Caco-2 (cell line): ENCODE data around the gene LCOR. TPM values are rescaled to one million over a fixed set of nuclear protein-coding genes. Genes with fewer than 3 reads are reported as not detected.

ENCODE experiments used
- BruUV-seq: library from RNA; stranded (reverse); fragments of 400-500 nt; replicated peaks from 2 replicates; lab custom pipeline; 2021; lab: Mats Ljungman, UMichigan
- CTCF ChIA-PET: fragments of 300-600 bp; sonication (Branson Sonifier 250); formaldehyde crosslinking; loops from one replicate; lab custom pipeline; 2022; ENCODE audit warnings: antibody characterized with exemption; lab: Charles Lee
- POLR2A ChIA-PET: fragments of 300-600 bp; sonication (Branson Sonifier 250); formaldehyde crosslinking; loops from one replicate; lab custom pipeline; 2022; ENCODE audit warnings: antibody characterized with exemption; lab: Charles Lee
- DNase-seq, 2 experiments: peaks; one replicate each; pipeline versions ENCODE4 v3.0.0 to v3.0.0-alpha.2; 2020 to 2022
- H3K27me3 ChIP-seq: replicated peaks from 2 replicates; pipeline ENCODE4 v1.6.0; 2011; ENCODE audit warnings: low read length; ENCODE audit not compliant: control insufficient read depth, insufficient read depth
- H3K36me3 ChIP-seq: 2 replicates; pipeline ENCODE4 v1.5.1; 2011; ENCODE audit warnings: low read length; ENCODE audit not compliant: control insufficient read depth, insufficient read depth
- H3K4me1 ChIP-seq: fragments of 250-450 bp; sonication (Bioruptor Pico); 2 replicates; pipeline ENCODE4 v1.5.1; 2020; ENCODE audit warnings: mild to moderate bottlenecking
- H3K4me3 ChIP-seq: 2 replicates; pipeline ENCODE4 v1.5.1; 2011; ENCODE audit warnings: low read depth, mild to moderate bottlenecking, control low read depth, low read length
- H3K9me3 ChIP-seq: fragments of 250-450 bp; sonication (Bioruptor Pico); 2 replicates; pipeline ENCODE4 v1.5.1; 2020; ENCODE audit warnings: mild to moderate bottlenecking, moderate library complexity
- H3K27ac Mint-ChIP-seq: one replicate; pipeline ENCODE4 v1.8.0; 2022; ENCODE audit warnings: mixed read lengths; ENCODE audit not compliant: unreplicated experiment
- H3K27me3 Mint-ChIP-seq: one replicate; pipeline ENCODE4 v1.8.0; 2022; ENCODE audit warnings: mixed read lengths; ENCODE audit not compliant: insufficient read depth, unreplicated experiment
- H3K36me3 Mint-ChIP-seq: one replicate; pipeline ENCODE4 v1.8.0; 2022; ENCODE audit warnings: mild to moderate bottlenecking, mixed read lengths; ENCODE audit not compliant: insufficient read depth, unreplicated experiment
- H3K4me1 Mint-ChIP-seq: one replicate; pipeline ENCODE4 v1.8.0; 2022; ENCODE audit warnings: low read depth, mixed read lengths; ENCODE audit not compliant: unreplicated experiment
- H3K4me3 Mint-ChIP-seq: one replicate; pipeline ENCODE4 v1.8.0; 2022; ENCODE audit warnings: mild to moderate bottlenecking, moderate library complexity, mixed read lengths; ENCODE audit not compliant: unreplicated experiment
- H3K9me3 Mint-ChIP-seq: one replicate; pipeline ENCODE4 v1.8.0; 2022; ENCODE audit warnings: mixed read lengths; ENCODE audit not compliant: unreplicated experiment
- CTCF ChIP-seq, 2 experiments: fragments of 200-600 bp in 1 of 2; IDR thresholded peaks; 1 replicate in 1 of 2; 2 replicates in 1 of 2; pipeline versions ENCODE4 v1.5.1 to v1.8.0; 2011 to 2022; ENCODE audit warnings: antibody characterized with exemption in 1 of 2, control low read depth in 1 of 2, inconsistent platforms in 1 of 2, low read depth in 1 of 2, low read length in 1 of 2, mild to moderate bottlenecking in 1 of 2, moderate library complexity in 1 of 2; ENCODE audit not compliant: insufficient read depth in 1 of 2, severe bottlenecking in 1 of 2, unreplicated experiment in 1 of 2
- intact Hi-C: fragments of 100-400 bp; cut with micrococcal nuclease; formaldehyde crosslinking; loops from one replicate; pipeline ENCODE4 v1.10.0; 2022; ENCODE audit not compliant: unreplicated experiment
- total RNA-seq: library from RNA; stranded (reverse); gene quantifications from 2 replicates; pipeline ENCODE4 v1.2.3, GENCODE V29; 2022

Gene LCOR
- total RNA-seq, 1 experiment from 2014 or later, result 51.8 TPM

- no peaks in the 10 kb centered on the region for H3K27me3 ChIP-seq
- H3K27ac Mint-ChIP-seq, result no peak overlapping the region
- no peak for TF ChIP-seq CTCF (IDR thresholded peaks at IDR 0.05; ENCODE audit: insufficient read depth in 1 of 2, low read depth in 1 of 2, low read length in 1 of 2, severe bottlenecking in 1 of 2, unreplicated experiment in 1 of 2)
- no peaks in the 10 kb centered on the region for H3K27me3 Mint-ChIP-seq
- peaks cover 2% of the 10 kb centered on the region for H3K4me1 Mint-ChIP-seq
- POLR2A ChIA-PET, result no interaction called here
- H3K4me1 ChIP-seq, result 0 out of 2 replicates have a peak, but pooled peaks cover 5% of the 10 kb centered on the region
- H3K36me3 ChIP-seq, result peaks cover 1% of the 10 kb centered on the region; the same call in 1 of the 2 replicates
- no peaks in the 10 kb centered on the region for H3K9me3 ChIP-seq
- peaks cover 43% of the 10 kb centered on the region for H3K36me3 Mint-ChIP-seq
- intact Hi-C loops, result no loop called here
- CTCF ChIA-PET, result no interaction called here
- H3K4me3 ChIP-seq, result no peak overlapping the region
- DNase-seq, result no peak
- no peak overlapping the region for H3K4me3 Mint-ChIP-seq
- no TSS peak for BruUV-seq
- peaks cover 10% of the 10 kb centered on the region for H3K9me3 Mint-ChIP-seq
Measured at GRCh38 chr10:96912405-96912804, 80.3 kb downstream of the LCOR start.

GRCh38 chr10:96913906-96914305 lies 81.8 kb downstream of the LCOR start:
- ChIA-PET POLR2A (no interaction called here), CTCF (interaction anchor here (0.6 kb wide), 1 partner anchor 167 kb away, joined by 3 read pairs; no protein-coding TSS in a partner anchor)
- Histone ChIP-seq H3K9me3 (no peaks in the 10 kb centered on the region), H3K36me3 (peaks cover 1% of the 10 kb centered on the region; the same call in 1 of the 2 replicates), H3K4me1 (0 out of 2 replicates have a peak, but pooled peaks cover 5% of the 10 kb centered on the region), H3K4me3 (no peak overlapping the region), H3K27me3 (no peaks in the 10 kb centered on the region)
- H3K27me3 Mint-ChIP-seq, result no peaks in the 10 kb centered on the region
- H3K27ac Mint-ChIP-seq, result no peak overlapping the region
- TF ChIP-seq CTCF (IDR thresholded peaks at IDR 0.05; ENCODE audit: insufficient read depth in 1 of 2, low read depth in 1 of 2, low read length in 1 of 2, severe bottlenecking in 1 of 2, unreplicated experiment in 1 of 2), result no peak
- H3K9me3 Mint-ChIP-seq, result peaks cover 10% of the 10 kb centered on the region
- no TSS peak for BruUV-seq
- DNase-seq, result no peak
- H3K4me1 Mint-ChIP-seq, result peaks cover 14% of the 10 kb centered on the region
- H3K36me3 Mint-ChIP-seq, result peaks cover 40% of the 10 kb centered on the region
- intact Hi-C loops, result no loop called here
- no peak overlapping the region for H3K4me3 Mint-ChIP-seq

- peaks cover 18% of the 10 kb centered on the region for H3K36me3 Mint-ChIP-seq
- H3K27me3 Mint-ChIP-seq, result no peaks in the 10 kb centered on the region
- no peak for DNase-seq
- no peak for TF ChIP-seq CTCF (IDR thresholded peaks at IDR 0.05; ENCODE audit: insufficient read depth in 1 of 2, low read depth in 1 of 2, low read length in 1 of 2, severe bottlenecking in 1 of 2, unreplicated experiment in 1 of 2)
- no peak overlapping the region for H3K4me3 Mint-ChIP-seq
- BruUV-seq, result no TSS peak
- H3K27ac Mint-ChIP-seq, result no peak overlapping the region
- Histone ChIP-seq H3K4me3 (no peak overlapping the region), H3K9me3 (no peaks in the 10 kb centered on the region), H3K27me3 (no peaks in the 10 kb centered on the region), H3K36me3 (peaks cover 1% of the 10 kb centered on the region; the same call in 1 of the 2 replicates), H3K4me1 (no peaks in the 10 kb centered on the region)
- peaks cover 10% of the 10 kb centered on the region for H3K9me3 Mint-ChIP-seq
- intact Hi-C loops, result no loop called here
- H3K4me1 Mint-ChIP-seq, result peaks cover 14% of the 10 kb centered on the region
- CTCF ChIA-PET, result no interaction called here
- POLR2A ChIA-PET, result no interaction called here
Measured at GRCh38 chr10:96917628-96918027, 85.5 kb downstream of the LCOR start.
